Gastrocnemius medialis (tissue), 4 donors: ENCODE measurements around the gene REEP1. TPM values are rescaled to one million over a fixed set of nuclear protein-coding genes. Genes with fewer than 3 reads are reported as not detected.

Experiments used
- ATAC-seq, 2 donors: fragments of 150-250 bp; one replicate each; pipeline ENCODE4 v1.9.1; 2016
- DNase-seq, 2 donors: peaks; one replicate each; pipeline ENCODE4 v3.0.0-alpha.2; 2019
- H3K27ac ChIP-seq, 4 donors: fragments of 200-600 bp; sonication (generic); 1 replicate in 1 of 4; 2 replicates in 3 of 4; pipeline ENCODE4 v1.5.1; 2016 to 2018; ENCODE audit warnings: mild to moderate bottlenecking in 2 of 4, moderate library complexity in 1 of 4
- H3K27me3 ChIP-seq, 3 donors: fragments of 200-600 bp; sonication (generic) in 2 of 3; 1 replicate in 1 of 3; 2 replicates in 2 of 3; pipeline versions ENCODE4 v1.5.1 to v1.6.0; 2016 to 2019; ENCODE audit warnings: mild to moderate bottlenecking in 1 of 3, moderate library complexity in 1 of 3
- H3K36me3 ChIP-seq, 2 donors: fragments of 200-600 bp; sonication (generic) in 1 of 2; one replicate each; pipeline ENCODE4 v1.5.1; 2017 to 2018
- H3K4me1 ChIP-seq, 2 donors: fragments of 200-600 bp; sonication (generic) in 1 of 2; one replicate each; pipeline ENCODE4 v1.5.1; 2016 to 2017; ENCODE audit warnings: mild to moderate bottlenecking in 2 of 2
- H3K4me3 ChIP-seq, 4 donors: fragments of 200-600 bp; sonication (generic) in 3 of 4; 1 replicate in 1 of 4; 2 replicates in 3 of 4; pipeline ENCODE4 v1.5.1; 2016 to 2019; ENCODE audit warnings: mild to moderate bottlenecking in 2 of 4
- H3K9me3 ChIP-seq, 3 donors: fragments of 200-600 bp; sonication (generic) in 2 of 3; 1 replicate in 1 of 3; 2 replicates in 2 of 3; pipeline ENCODE4 v1.5.1; 2016 to 2019
- CTCF ChIP-seq, 5 experiments: fragments of 450-650 bp in 3 of 5; fragments of 200-600 bp in 2 of 5; sonication (generic) in 2 of 5; IDR thresholded peaks in 4 of 5; conservative IDR thresholded peaks in 1 of 5; 1 replicate in 4 of 5; 2 replicates in 1 of 5; pipeline ENCODE4 v1.5.1; 2016 to 2019; ENCODE audit warnings: antibody characterized with exemption in 5 of 5, mild to moderate bottlenecking in 3 of 5, moderate library complexity in 3 of 5
- POLR2A ChIP-seq, 2 donors: fragments of 450-650 bp; IDR thresholded peaks; one replicate each; pipeline ENCODE4 v1.6.1; 2017; ENCODE audit warnings: antibody characterized with exemption in 2 of 2, mild to moderate bottlenecking in 2 of 2, moderate library complexity in 2 of 2
- in situ Hi-C, 4 donors: fragments of 200-750 bp; cut with MboI; loops; one replicate each; pipeline versions ENCODE4 v1.15.0 to v1.8.0; 2017; ENCODE audit warnings: low sequenced_read_pairs in 4 of 4
- intact Hi-C: fragments of 100-400 bp; cut with DNase I; formaldehyde crosslinking; loops from one replicate; pipeline ENCODE4 v1.15.1; 2023; ENCODE audit warnings: low total_unique reads
- total RNA-seq, 4 donors: library from RNA; depleted of rRNA; stranded (reverse); fragments of >200 nt; gene quantifications; one replicate each; pipeline versions ENCODE4 v1.1.0 to v1.2.3, GENCODE V29; 2016

Gene REEP1
- total RNA-seq, 4 donors from 2014 or later = 4.2 to 16.0 (median 6.3) TPM

- in situ Hi-C loops (no loop called here), intact Hi-C loops (no loop called here)
- peak in 1 of 2 donors; percentile 42 for ATAC-seq
- Histone ChIP-seq H3K9me3 (no peaks in the 10 kb centered on the region), H3K4me3 (no peak overlapping the region), H3K36me3 (no peaks in the 10 kb centered on the region), H3K4me1 (peaks cover 18 to 20% of the 10 kb centered on the region in 2 donors), H3K27ac (peak overlapping the region in 2 of 4 donors; percentile 40 to 49), H3K27me3 (no peaks in the 10 kb centered on the region)
- TF ChIP-seq POLR2A (IDR thresholded peaks at IDR 0.05) (no peak), CTCF (IDR thresholded peaks at IDR 0.05 in 4 of 5, conservative IDR thresholded peaks at IDR 0.05 in 1 of 5) (no peak)
- no peak for DNase-seq
Measured at GRCh38 chr2:86308356-86308755, 29.1 kb downstream of the REEP1 start.

GRCh38 chr2:86307431-86307830 lies 30.0 kb downstream of the REEP1 start:
- intact Hi-C loops = no loop called here
- Histone ChIP-seq H3K36me3 (no peaks in the 10 kb centered on the region), H3K4me1 (peaks cover 19 to 23% of the 10 kb centered on the region in 2 donors), H3K27ac (no peak overlapping the region), H3K9me3 (no peaks in the 10 kb centered on the region), H3K27me3 (no peaks in the 10 kb centered on the region), H3K4me3 (no peak overlapping the region)
- ATAC-seq (no peak), DNase-seq (no peak)
- in situ Hi-C loops = no loop called here
- no peak for TF ChIP-seq POLR2A (IDR thresholded peaks at IDR 0.05)
- TF ChIP-seq CTCF (IDR thresholded peaks at IDR 0.05 in 4 of 5, conservative IDR thresholded peaks at IDR 0.05 in 1 of 5) = no peak

GRCh38 chr2:86305915-86306254 lies 31.5 kb downstream of the REEP1 start:
- TF ChIP-seq CTCF (IDR thresholded peaks at IDR 0.05 in 4 of 5, conservative IDR thresholded peaks at IDR 0.05 in 1 of 5) (no peak), POLR2A (IDR thresholded peaks at IDR 0.05) (no peak)
- peaks cover 24% of the 10 kb centered on the region in 2 donors for H3K4me1 ChIP-seq
- in situ Hi-C loops = no loop called here

GRCh38 chr2:86305195-86305914 lies 32.1 kb downstream of the REEP1 start:
- Histone ChIP-seq H3K9me3 (no peaks in the 10 kb centered on the region), H3K4me3 (no peak overlapping the region), H3K36me3 (no peaks in the 10 kb centered on the region), H3K27me3 (no peaks in the 10 kb centered on the region), H3K4me1 (peaks cover 22 to 24% of the 10 kb centered on the region in 2 donors), H3K27ac (no peak overlapping the region)
- TF ChIP-seq CTCF (IDR thresholded peaks at IDR 0.05 in 4 of 5, conservative IDR thresholded peaks at IDR 0.05 in 1 of 5) (no peak), POLR2A (IDR thresholded peaks at IDR 0.05) (no peak)
- ATAC-seq = no peak
- in situ Hi-C loops = no loop called here
- intact Hi-C loops = no loop called here
- DNase-seq = no peak

More at GRCh38 chr2:86305915-86306254, 31.5 kb downstream of the REEP1 start:
- H3K27ac ChIP-seq = no peak overlapping the region
- H3K36me3 ChIP-seq = no peaks in the 10 kb centered on the region
- H3K9me3 ChIP-seq = no peaks in the 10 kb centered on the region
- no peak overlapping the region for H3K4me3 ChIP-seq
- no peaks in the 10 kb centered on the region for H3K27me3 ChIP-seq
- intact Hi-C loops = no loop called here
- DNase-seq (no peak), ATAC-seq (no peak)

- no peak overlapping the region for H3K27ac ChIP-seq
- in situ Hi-C loops = no loop called here
- intact Hi-C loops = no loop called here
- H3K27me3 ChIP-seq = no peaks in the 10 kb centered on the region
- no peaks in the 10 kb centered on the region for H3K36me3 ChIP-seq
- ATAC-seq (no peak), DNase-seq (no peak)
- peaks cover 23 to 24% of the 10 kb centered on the region in 2 donors for H3K4me1 ChIP-seq
- TF ChIP-seq POLR2A (IDR thresholded peaks at IDR 0.05) (no peak), CTCF (IDR thresholded peaks at IDR 0.05 in 4 of 5, conservative IDR thresholded peaks at IDR 0.05 in 1 of 5) (no peak)
- H3K4me3 ChIP-seq = no peak overlapping the region
- H3K9me3 ChIP-seq = no peaks in the 10 kb centered on the region
Measured at GRCh38 chr2:86304416-86304815, 33.0 kb downstream of the REEP1 start.
